SK-N-SH (cell line): ENCODE data around the gene AP1M2. TPM values are rescaled to one million over a fixed set of nuclear protein-coding genes. Genes with fewer than 3 reads are reported as not detected.

ENCODE experiments used
- CTCF ChIA-PET: fragments of 300-600, 350-600 bp; formaldehyde crosslinking; extraction: SDS; loops from one replicate; lab custom pipeline; 2021; lab: Yijun Ruan, JAX
- POLR2A ChIA-PET: fragments of 350-600 bp; sonication (Branson Sonifier 250); formaldehyde crosslinking; extraction: SDS; loops from one replicate; lab custom pipeline; 2020; ENCODE audit warnings: antibody characterized with exemption, inconsistent platforms; lab: Yijun Ruan, JAX
- DNase-seq: peaks from one replicate; pipeline ENCODE4 v3.0.0; 2012
- H2AFZ ChIP-seq: fragments of 200-600 bp; sonication (generic); 2 replicates; pipeline ENCODE4 v1.8.1; 2016; ENCODE audit warnings: antibody characterized with exemption, mild to moderate bottlenecking, low read depth
- H3F3A ChIP-seq: fragments of 200-600 bp; sonication (generic); replicated peaks from 2 replicates; pipeline ENCODE3; 2016; ENCODE audit warnings: antibody characterized with exemption, mild to moderate bottlenecking; ENCODE audit not compliant: insufficient read depth
- H3K27ac ChIP-seq, 2 experiments: fragments of 200-500 bp in 1 of 2; fragments of 200-600 bp in 1 of 2; sonication (Bioruptor generic) in 1 of 2; sonication (generic), shearing (Covaris generic) in 1 of 2; 2 replicates each; pipeline versions ENCODE4 v1.5.1 to v1.6.1; 2014 to 2016; ENCODE audit warnings: low read depth in 2 of 2, inconsistent platforms in 1 of 2, low read length in 1 of 2, mild to moderate bottlenecking in 1 of 2, mixed read lengths in 1 of 2
- H3K27me3 ChIP-seq: fragments of 200-600 bp; sonication (generic), shearing (Covaris generic); 2 replicates; pipeline ENCODE4 v1.6.1; 2016; ENCODE audit warnings: mixed run types; ENCODE audit not compliant: insufficient read depth
- H3K36me3 ChIP-seq, 2 experiments: fragments of 200-500 bp in 1 of 2; fragments of 200-600 bp in 1 of 2; sonication (Bioruptor generic) in 1 of 2; sonication (generic) in 1 of 2; replicated peaks in 1 of 2; 2 replicates each; pipeline versions ENCODE3 to v1.5.1; 2014 to 2016; ENCODE audit warnings: low read length in 1 of 2, mild to moderate bottlenecking in 1 of 2; ENCODE audit not compliant: insufficient read depth in 2 of 2, control insufficient read depth in 1 of 2
- H3K4me1 ChIP-seq, 2 experiments: fragments of 200-500 bp in 1 of 2; fragments of 200-600 bp in 1 of 2; sonication (Bioruptor generic) in 1 of 2; sonication (generic), shearing (Covaris generic) in 1 of 2; 2 replicates each; pipeline versions ENCODE4 v1.5.1 to v1.6.1; 2014 to 2016; ENCODE audit warnings: low read depth in 1 of 2, low read length in 1 of 2, mixed run types in 1 of 2; ENCODE audit not compliant: insufficient read depth in 2 of 2, control insufficient read depth in 1 of 2
- H3K4me2 ChIP-seq: fragments of 200-600 bp; sonication (generic), shearing (Covaris generic); 2 replicates; pipeline ENCODE4 v1.6.1; 2017; ENCODE audit warnings: mixed run types
- H3K4me3 ChIP-seq, 2 experiments: fragments of 200-500 bp in 1 of 2; fragments of 200-600 bp in 1 of 2; sonication (Bioruptor generic) in 1 of 2; sonication (generic), shearing (Covaris generic) in 1 of 2; 2 replicates each; pipeline versions ENCODE4 v1.5.1 to v1.8.1; 2014 to 2016; ENCODE audit warnings: low read depth in 2 of 2, inconsistent platforms in 1 of 2, low read length in 1 of 2, mild to moderate bottlenecking in 1 of 2, mixed read lengths in 1 of 2, moderate library complexity in 1 of 2
- H3K79me2 ChIP-seq: fragments of 200-600 bp; sonication (generic); 2 replicates; pipeline ENCODE4 v1.8.1; 2017; ENCODE audit warnings: mild to moderate bottlenecking; ENCODE audit not compliant: insufficient read depth
- H3K9ac ChIP-seq: fragments of 200-600 bp; sonication (generic); 2 replicates; pipeline ENCODE4 v1.6.1; 2017; ENCODE audit warnings: mixed run types
- H3K9me2 ChIP-seq: fragments of 200-600 bp; sonication (generic); 2 replicates; pipeline ENCODE4 v1.6.1; 2017; ENCODE audit warnings: mixed run types
- H3K9me3 ChIP-seq: fragments of 200-600 bp; sonication (generic); 2 replicates; pipeline ENCODE4 v1.6.1; 2017; ENCODE audit warnings: mixed run types, mild to moderate bottlenecking, moderate library complexity
- H4K20me1 ChIP-seq: fragments of 200-600 bp; sonication (generic); 2 replicates; pipeline ENCODE4 v1.6.1; 2017; ENCODE audit warnings: mild to moderate bottlenecking, mixed run types; ENCODE audit not compliant: insufficient read depth
- CHD2 ChIP-seq: fragments of 150-350 bp; IDR thresholded peaks from 2 replicates; pipeline ENCODE4 v1.6.1; 2018; ENCODE audit warnings: low read length; ENCODE audit not compliant: partially characterized antibody
- ELF1 ChIP-seq: IDR thresholded peaks from 2 replicates; pipeline ENCODE4 v1.4.0; 2012
- MXI1 ChIP-seq: IDR thresholded peaks from 2 replicates; pipeline ENCODE4 v1.6.1; 2012; ENCODE audit warnings: mild to moderate bottlenecking, low read depth, low read length, improper control_type of control experiment
- NRF1 ChIP-seq: IDR thresholded peaks from 2 replicates; pipeline ENCODE4 v1.6.1; 2012; ENCODE audit warnings: low read depth, mild to moderate bottlenecking, low read length
- POLR2AphosphoS5 ChIP-seq: IDR thresholded peaks from 2 replicates; pipeline ENCODE4 v1.6.1; 2012; ENCODE audit warnings: low read depth, low read length
- RFX5 ChIP-seq: IDR thresholded peaks from 2 replicates; pipeline ENCODE4 v1.6.1; 2012; ENCODE audit warnings: mild to moderate bottlenecking, improper control_type of control experiment, low read length
- SIN3A ChIP-seq: IDR thresholded peaks from 2 replicates; pipeline ENCODE4 v1.6.1; 2012; ENCODE audit warnings: low read depth, mild to moderate bottlenecking, low read length, moderate library complexity, borderline replicate concordance
- TAF1 ChIP-seq: IDR thresholded peaks from 2 replicates; pipeline ENCODE4 v1.6.1; 2012; ENCODE audit warnings: low read depth, mild to moderate bottlenecking, low read length, moderate library complexity, borderline replicate concordance
- TEAD4 ChIP-seq: IDR thresholded peaks from 2 replicates; pipeline ENCODE4 v1.4.0; 2012; ENCODE audit warnings: mild to moderate bottlenecking, borderline replicate concordance; ENCODE audit not compliant: insufficient read depth
- YY1 ChIP-seq: IDR thresholded peaks from 2 replicates; pipeline ENCODE4 v1.4.0; 2012; ENCODE audit warnings: low read depth, mild to moderate bottlenecking
- WGBS: methylation state at CpG from one replicate; pipeline ENCODE4 v1.1.6; 2017; ENCODE audit warnings: low lambda C conversion rate; 5-methylcytosine and 5-hydroxymethylcytosine counted together
- polyA plus RNA-seq, 3 experiments: library from polyadenylated mRNA; depleted of rRNA; stranded (reverse); fragments of >200 nt; gene quantifications; 2 replicates each; pipeline ENCODE4 v1.2.3, GENCODE V29; 2012
- TF ChIP-seq, protein P1 (sequence below): fragments of 150-350 bp; IDR thresholded peaks from 2 replicates; pipeline ENCODE4 v1.6.1; 2017; ENCODE audit warnings: antibody characterized with exemption, low read length, low read depth, borderline replicate concordance
- TF ChIP-seq, protein P2 (sequence below): IDR thresholded peaks from 2 replicates; pipeline ENCODE4 v1.4.0; 2012; ENCODE audit warnings: low read depth
- TF ChIP-seq, protein P3 (sequence below): IDR thresholded peaks from 2 replicates; pipeline ENCODE4; 2012

The AP1M2 gene
- polyA plus RNA-seq, 1 of the 3 experiments (the other 2 are of a cell fraction): 0.30 TPM

DNA sequence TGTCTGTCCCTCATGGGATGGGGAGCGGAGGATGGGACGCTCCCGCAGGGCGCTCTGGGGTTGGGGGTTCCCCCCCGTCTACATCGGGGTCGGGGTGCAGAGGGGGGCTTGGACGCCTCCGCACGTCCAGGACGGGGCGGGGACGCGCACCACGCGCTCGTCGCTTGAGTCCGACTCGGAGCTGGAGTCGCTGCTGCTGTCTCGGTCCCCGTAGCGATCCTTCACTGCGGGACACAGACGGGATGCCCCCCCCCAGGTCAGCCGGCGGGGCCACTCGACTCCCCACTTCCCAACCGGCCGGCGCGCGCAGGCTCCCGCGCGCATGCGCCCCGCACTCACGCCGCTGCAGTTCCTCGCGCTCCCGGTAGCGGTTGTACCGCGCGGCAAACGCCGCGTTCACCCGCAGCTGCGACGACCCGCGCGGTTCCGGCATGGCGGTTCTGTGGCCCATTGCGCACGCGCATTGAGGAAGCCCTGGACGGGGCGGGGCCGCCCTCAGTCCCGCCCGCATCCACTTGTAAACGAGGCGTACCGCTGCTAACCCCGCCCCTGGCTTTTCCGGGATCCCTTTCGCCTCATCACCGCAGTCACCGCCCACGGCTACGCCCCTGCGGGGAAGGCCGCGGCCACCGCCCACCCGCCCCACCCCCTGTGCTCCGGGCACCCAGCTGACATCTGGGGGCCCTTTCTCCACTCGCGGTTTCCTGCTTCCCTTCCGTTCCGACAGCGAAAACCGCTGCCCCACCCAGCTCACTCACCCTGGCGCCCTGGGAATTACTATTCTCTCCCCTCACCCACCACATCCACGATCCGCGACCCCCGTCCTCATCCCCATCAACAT, 21.3 kb downstream of the AP1M2 start, which contains the start of gene KRI1:
TSS of gene KRI1 (minus strand) at position 444 of the 841 bp plus-strand sequence. CDS start at position 433, 11 bp downstream.
- ChIA-PET CTCF (interaction anchor here (0.7 to 2.6 kb wide), 7 partner anchors 15 to 134 kb away, joined by 3 to 10 read pairs (median 6); no protein-coding TSS in a partner anchor), POLR2A (interaction anchor here (0.6 to 0.8 kb wide), 3 partner anchors 13 to 104 kb away, joined by 3 read pairs; no protein-coding TSS in a partner anchor)
- Histone ChIP-seq H2AFZ (peak within 1 kb of the TSS; percentile 89), H3K36me3 (peaks cover 0 to 2% of the 10 kb centered on the region in 2 experiments), H3K9me2 (no peaks in the 10 kb centered on the region), H3K4me1 (peaks cover 8 to 30% of the 10 kb centered on the region in 2 experiments; a peak in 3 of 4 replicates), H3K27me3 (no peaks in the 10 kb centered on the region)
- TF ChIP-seq, protein P1, sequence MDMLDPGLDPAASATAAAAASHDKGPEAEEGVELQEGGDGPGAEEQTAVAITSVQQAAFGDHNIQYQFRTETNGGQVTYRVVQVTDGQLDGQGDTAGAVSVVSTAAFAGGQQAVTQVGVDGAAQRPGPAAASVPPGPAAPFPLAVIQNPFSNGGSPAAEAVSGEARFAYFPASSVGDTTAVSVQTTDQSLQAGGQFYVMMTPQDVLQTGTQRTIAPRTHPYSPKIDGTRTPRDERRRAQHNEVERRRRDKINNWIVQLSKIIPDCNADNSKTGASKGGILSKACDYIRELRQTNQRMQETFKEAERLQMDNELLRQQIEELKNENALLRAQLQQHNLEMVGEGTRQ: no peak
- peak; percentile 83 for TF ChIP-seq YY1
- TF ChIP-seq MXI1: peak; percentile 74
- TF ChIP-seq, protein P2, sequence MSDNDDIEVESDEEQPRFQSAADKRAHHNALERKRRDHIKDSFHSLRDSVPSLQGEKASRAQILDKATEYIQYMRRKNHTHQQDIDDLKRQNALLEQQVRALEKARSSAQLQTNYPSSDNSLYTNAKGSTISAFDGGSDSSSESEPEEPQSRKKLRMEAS: peak; percentile 97
- TF ChIP-seq RFX5: no peak
- peak; percentile 70 for TF ChIP-seq ELF1
- TF ChIP-seq TAF1: peak; percentile 58; the same call in 1 of the 2 replicates
- TF ChIP-seq SIN3A: peak; percentile 69; the same call in 1 of the 2 replicates
- peak; percentile 11 for TF ChIP-seq CHD2
- peak; percentile 80 for TF ChIP-seq POLR2AphosphoS5
- TF ChIP-seq, protein P3, sequence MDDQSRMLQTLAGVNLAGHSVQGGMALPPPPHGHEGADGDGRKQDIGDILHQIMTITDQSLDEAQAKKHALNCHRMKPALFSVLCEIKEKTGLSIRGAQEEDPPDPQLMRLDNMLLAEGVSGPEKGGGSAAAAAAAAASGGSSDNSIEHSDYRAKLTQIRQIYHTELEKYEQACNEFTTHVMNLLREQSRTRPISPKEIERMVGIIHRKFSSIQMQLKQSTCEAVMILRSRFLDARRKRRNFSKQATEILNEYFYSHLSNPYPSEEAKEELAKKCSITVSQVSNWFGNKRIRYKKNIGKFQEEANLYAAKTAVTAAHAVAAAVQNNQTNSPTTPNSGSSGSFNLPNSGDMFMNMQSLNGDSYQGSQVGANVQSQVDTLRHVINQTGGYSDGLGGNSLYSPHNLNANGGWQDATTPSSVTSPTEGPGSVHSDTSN: 0 out of 2 replicates have a peak, but pooled peaks have one; percentile 42
- TF ChIP-seq TEAD4: no peak
- peak; percentile 84 for TF ChIP-seq NRF1
- TF ChIP-seq, all 33 proteins: peak for 10
- Histone ChIP-seq H3K27ac (peak within 1 kb of the TSS; percentile 64 to 77; a peak in 3 of 4 replicates), H3K9me3 (no peaks in the 10 kb centered on the region), H3K79me2 (peaks cover 37% of the 10 kb centered on the region), H3K4me3 (peak within 1 kb of the TSS; percentile 77 to 89), H4K20me1 (no peaks in the 10 kb centered on the region), H3K4me2 (peak within 1 kb of the TSS; percentile 99), H3K9ac (peak within 1 kb of the TSS; percentile 91), H3F3A (peaks cover 13% of the 10 kb centered on the region)
- 2% methylated on average over 18 of the region's 94 CpGs for WGBS
- peak; percentile 99 for DNase-seq
